PC-9 (cell line): Measurements from ENCODE around the gene B3GAT1. TPM values are rescaled to one million over a fixed set of nuclear protein-coding genes. Genes with fewer than 3 reads are reported as not detected.

Experiments used
- BruUV-seq: library from RNA; stranded (reverse); fragments of 400-500 nt; replicated peaks from 2 replicates; lab custom pipeline; 2021; lab: Mats Ljungman, UMichigan
- CTCF ChIA-PET: fragments of 300-600 bp; sonication (Branson Sonifier 250); formaldehyde crosslinking; loops from one replicate; lab custom pipeline; 2022; ENCODE audit warnings: antibody characterized with exemption; lab: Charles Lee
- POLR2A ChIA-PET: fragments of 300-600 bp; sonication (Branson Sonifier 250); formaldehyde crosslinking; loops from one replicate; lab custom pipeline; 2022; ENCODE audit warnings: antibody characterized with exemption; ENCODE audit not compliant: unreplicated experiment; lab: Charles Lee
- DNase-seq, 2 experiments: peaks; one replicate each; pipeline versions ENCODE4 v3.0.0 to v3.0.0-alpha.2; 2015 to 2022; ENCODE audit warnings: mixed read lengths in 1 of 2
- H2AFZ ChIP-seq: fragments of 200-600 bp; sonication (generic); 2 replicates; pipeline ENCODE4 v1.8.1; 2017; ENCODE audit warnings: antibody characterized with exemption
- H3F3A ChIP-seq: fragments of 200-600 bp; sonication (generic); 2 replicates; pipeline ENCODE4 v1.8.1; 2017; ENCODE audit warnings: antibody characterized with exemption, mild to moderate bottlenecking, low read depth; ENCODE audit not compliant: insufficient read depth
- H3K27ac ChIP-seq: fragments of 200-600 bp; sonication (generic); 2 replicates; pipeline ENCODE4 v1.6.1; 2016; ENCODE audit warnings: mixed run types
- H3K27me3 ChIP-seq: fragments of 200-600 bp; sonication (generic); 2 replicates; pipeline ENCODE4 v1.6.1; 2016; ENCODE audit warnings: low read depth, mixed run types; ENCODE audit not compliant: insufficient read depth
- H3K36me3 ChIP-seq: fragments of 200-600 bp; sonication (generic); 2 replicates; pipeline ENCODE4 v1.6.1; 2016; ENCODE audit warnings: low read depth, mixed run types
- H3K4me1 ChIP-seq: fragments of 200-600 bp; sonication (generic); replicated peaks from 2 replicates; pipeline ENCODE4 v1.6.1; 2016; ENCODE audit warnings: mixed run types; ENCODE audit not compliant: insufficient read depth
- H3K4me2 ChIP-seq: fragments of 200-600 bp; sonication (generic); 2 replicates; pipeline ENCODE4 v1.6.1; 2017; ENCODE audit warnings: mixed run types
- H3K4me3 ChIP-seq: fragments of 200-600 bp; sonication (generic); 2 replicates; pipeline ENCODE4 v1.6.1; 2016; ENCODE audit warnings: mixed run types
- H3K79me2 ChIP-seq: fragments of 200-600 bp; sonication (generic); 2 replicates; pipeline ENCODE4 v1.6.1; 2017; ENCODE audit warnings: low read depth, mixed run types
- H3K9me2 ChIP-seq: fragments of 200-600 bp; sonication (generic); 2 replicates; pipeline ENCODE4 v1.8.1; 2017; ENCODE audit warnings: mild to moderate bottlenecking; ENCODE audit not compliant: insufficient read depth
- H3K9me3 ChIP-seq: fragments of 200-600 bp; sonication (generic); 2 replicates; pipeline ENCODE4 v1.8.1; 2016; ENCODE audit warnings: low read depth; ENCODE audit not compliant: insufficient read depth
- H4K20me1 ChIP-seq: fragments of 200-600 bp; sonication (generic); 2 replicates; pipeline ENCODE4 v1.8.1; 2017; ENCODE audit not compliant: insufficient read depth
- EZH2 ChIP-seq: fragments of 200-600 bp; sonication (generic); IDR thresholded peaks from 2 replicates; pipeline ENCODE4 v1.8.0; 2017; ENCODE audit warnings: antibody characterized with exemption, low read depth
- intact Hi-C: fragments of 100-400 bp; cut with micrococcal nuclease; formaldehyde crosslinking; loops from one replicate; pipeline ENCODE4 v1.10.0; 2022; ENCODE audit not compliant: unreplicated experiment
- total RNA-seq: library from RNA; stranded (reverse); gene quantifications from 2 replicates; pipeline ENCODE4 v1.2.3, GENCODE V29; 2021
- TF ChIP-seq, protein P1 (sequence below): fragments of 200-600 bp; sonication (generic); conservative IDR thresholded peaks from 2 replicates; pipeline ENCODE4 v1.6.1; 2017; ENCODE audit warnings: mixed run types, antibody characterized with exemption, mild to moderate bottlenecking, moderate library complexity

The B3GAT1 gene
- total RNA-seq, 1 experiment from 2014 or later, result not detected

DNA sequence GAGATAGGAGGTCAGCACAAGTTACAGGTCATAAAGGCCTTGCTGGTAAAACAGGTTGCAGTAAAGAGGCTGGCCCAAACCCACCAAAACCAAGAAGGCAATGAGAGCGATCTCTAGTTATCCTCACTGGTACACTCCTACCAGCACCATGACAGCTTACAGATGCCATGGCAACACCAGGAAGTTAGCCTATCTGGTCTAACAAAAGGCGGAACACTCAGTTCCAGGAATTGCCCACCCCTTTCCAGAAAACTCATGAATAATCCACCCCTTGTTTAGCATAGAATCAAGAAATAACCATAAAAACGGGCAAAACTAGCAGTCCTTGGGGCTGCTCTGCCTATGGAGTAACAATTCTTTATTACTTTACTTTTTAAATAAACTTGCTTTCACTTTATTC, 43.5 kb upstream of the B3GAT1 start:
- no peaks in the 10 kb centered on the region for H3K9me3 ChIP-seq
- H4K20me1 ChIP-seq, result no peaks in the 10 kb centered on the region
- CTCF ChIA-PET, result no interaction called here
- H3K4me1 ChIP-seq, result no peaks in the 10 kb centered on the region
- H3K36me3 ChIP-seq, result no peaks in the 10 kb centered on the region
- H2AFZ ChIP-seq, result no peak overlapping the region
- H3K9me2 ChIP-seq, result no peaks in the 10 kb centered on the region
- TF ChIP-seq, protein P1, sequence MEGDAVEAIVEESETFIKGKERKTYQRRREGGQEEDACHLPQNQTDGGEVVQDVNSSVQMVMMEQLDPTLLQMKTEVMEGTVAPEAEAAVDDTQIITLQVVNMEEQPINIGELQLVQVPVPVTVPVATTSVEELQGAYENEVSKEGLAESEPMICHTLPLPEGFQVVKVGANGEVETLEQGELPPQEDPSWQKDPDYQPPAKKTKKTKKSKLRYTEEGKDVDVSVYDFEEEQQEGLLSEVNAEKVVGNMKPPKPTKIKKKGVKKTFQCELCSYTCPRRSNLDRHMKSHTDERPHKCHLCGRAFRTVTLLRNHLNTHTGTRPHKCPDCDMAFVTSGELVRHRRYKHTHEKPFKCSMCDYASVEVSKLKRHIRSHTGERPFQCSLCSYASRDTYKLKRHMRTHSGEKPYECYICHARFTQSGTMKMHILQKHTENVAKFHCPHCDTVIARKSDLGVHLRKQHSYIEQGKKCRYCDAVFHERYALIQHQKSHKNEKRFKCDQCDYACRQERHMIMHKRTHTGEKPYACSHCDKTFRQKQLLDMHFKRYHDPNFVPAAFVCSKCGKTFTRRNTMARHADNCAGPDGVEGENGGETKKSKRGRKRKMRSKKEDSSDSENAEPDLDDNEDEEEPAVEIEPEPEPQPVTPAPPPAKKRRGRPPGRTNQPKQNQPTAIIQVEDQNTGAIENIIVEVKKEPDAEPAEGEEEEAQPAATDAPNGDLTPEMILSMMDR, result no peak
- TF ChIP-seq EZH2, result no peak
- H3K79me2 ChIP-seq, result no peaks in the 10 kb centered on the region
- no peaks in the 10 kb centered on the region for H3F3A ChIP-seq
- peaks cover 76% of the 10 kb centered on the region for H3K27me3 ChIP-seq
- intact Hi-C loops, result no loop called here
- DNase-seq, result no peak
- no peak overlapping the region for H3K27ac ChIP-seq
- no TSS peak for BruUV-seq
- no peak overlapping the region for H3K4me2 ChIP-seq
- no peak overlapping the region for H3K4me3 ChIP-seq
- POLR2A ChIA-PET, result no interaction called here

DNA sequence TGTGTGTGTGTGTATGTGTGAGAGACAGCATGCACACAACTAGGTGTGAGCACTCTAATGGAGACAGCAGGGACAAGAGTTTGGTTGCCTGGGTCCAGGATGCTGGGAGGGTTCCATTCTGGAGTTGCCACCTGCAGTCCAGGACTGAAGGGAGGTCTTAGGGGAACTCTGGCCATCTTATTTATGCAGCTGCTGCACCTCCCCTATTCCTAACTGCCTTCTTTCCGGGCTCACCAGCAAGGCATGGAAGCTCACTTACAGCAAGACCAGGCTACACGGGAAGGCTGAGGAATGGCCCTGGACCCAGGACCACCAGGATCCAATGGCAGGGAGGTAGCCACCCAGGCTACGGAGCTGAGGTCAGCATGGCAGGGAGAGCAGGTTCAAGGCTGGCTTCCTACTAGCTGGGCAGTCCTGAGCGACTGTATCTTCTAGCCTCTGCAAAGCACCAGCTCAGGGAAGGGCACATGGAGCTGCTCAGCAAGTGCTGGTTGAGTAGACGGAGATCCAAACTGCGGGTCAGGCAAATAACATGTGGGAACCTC, 42.2 kb upstream of the B3GAT1 start:
- Histone ChIP-seq H3K27ac (no peak overlapping the region), H3F3A (no peaks in the 10 kb centered on the region), H3K9me2 (no peaks in the 10 kb centered on the region), H3K79me2 (no peaks in the 10 kb centered on the region), H4K20me1 (no peaks in the 10 kb centered on the region), H3K36me3 (no peaks in the 10 kb centered on the region), H3K4me2 (no peak overlapping the region), H3K4me3 (no peak overlapping the region), H3K4me1 (no peaks in the 10 kb centered on the region), H3K9me3 (no peaks in the 10 kb centered on the region), H3K27me3 (peaks cover 77% of the 10 kb centered on the region), H2AFZ (no peak overlapping the region)
- BruUV-seq, result no TSS peak
- DNase-seq, result no peak
- POLR2A ChIA-PET, result no interaction called here
- CTCF ChIA-PET, result no interaction called here
- TF ChIP-seq, protein P1, result no peak
- no peak for TF ChIP-seq EZH2
- intact Hi-C loops, result no loop called here

DNA sequence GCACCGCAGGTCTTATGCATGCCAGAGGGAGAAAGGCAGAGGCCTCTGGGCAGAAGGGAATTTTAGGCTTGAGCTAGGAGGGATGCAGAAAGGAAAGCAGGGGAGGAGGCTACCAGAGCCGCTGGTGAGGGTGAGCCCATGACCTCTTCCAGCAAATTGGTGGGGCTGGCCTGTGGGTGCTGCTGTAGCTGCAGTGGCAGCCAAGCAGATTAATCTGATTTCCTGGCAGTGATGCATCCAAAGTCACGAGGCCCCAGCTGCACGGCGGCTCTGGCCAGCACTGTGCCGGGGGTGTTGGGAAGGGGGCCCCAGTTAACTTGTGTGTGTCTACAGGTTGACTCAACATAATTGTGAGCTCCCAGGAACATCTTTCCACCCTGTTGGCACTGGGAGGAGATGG, 41.4 kb upstream of the B3GAT1 start:
- H3K4me1 ChIP-seq, result no peaks in the 10 kb centered on the region
- H3K79me2 ChIP-seq, result no peaks in the 10 kb centered on the region
- DNase-seq, result no peak
- ChIA-PET CTCF (no interaction called here), POLR2A (no interaction called here)
- H3K27me3 ChIP-seq, result peaks cover 80% of the 10 kb centered on the region
- no peak overlapping the region for H3K4me3 ChIP-seq
- no TSS peak for BruUV-seq
- no peak overlapping the region for H3K27ac ChIP-seq
- intact Hi-C loops, result no loop called here
- no peak for TF ChIP-seq EZH2
- TF ChIP-seq, protein P1, result no peak
- no peaks in the 10 kb centered on the region for H3F3A ChIP-seq
- H3K4me2 ChIP-seq, result no peak overlapping the region
- H4K20me1 ChIP-seq, result no peaks in the 10 kb centered on the region
- no peaks in the 10 kb centered on the region for H3K9me3 ChIP-seq
- H3K36me3 ChIP-seq, result no peaks in the 10 kb centered on the region
- H3K9me2 ChIP-seq, result no peaks in the 10 kb centered on the region
- no peak overlapping the region for H2AFZ ChIP-seq
